GM19455 (cell line): ENCODE data around the gene BAD.
"Not testable (repeated sequence)": the region's sequence is repeated elsewhere in the genome, so short reads cannot be mapped to it uniquely, and the experiment has no call there.

ENCODE experiments used
- ATAC-seq: cut with Tn5 transposase; IDR thresholded peaks from one replicate; pipeline ENCODE4 v1.9.1; 2021; ENCODE audit not compliant: unreplicated experiment

BAD gene

GRCh38 chr11:64315667-64316526 is 31.4 kb upstream of the BAD start:
- not testable (repeated sequence) for ATAC-seq

DNA sequence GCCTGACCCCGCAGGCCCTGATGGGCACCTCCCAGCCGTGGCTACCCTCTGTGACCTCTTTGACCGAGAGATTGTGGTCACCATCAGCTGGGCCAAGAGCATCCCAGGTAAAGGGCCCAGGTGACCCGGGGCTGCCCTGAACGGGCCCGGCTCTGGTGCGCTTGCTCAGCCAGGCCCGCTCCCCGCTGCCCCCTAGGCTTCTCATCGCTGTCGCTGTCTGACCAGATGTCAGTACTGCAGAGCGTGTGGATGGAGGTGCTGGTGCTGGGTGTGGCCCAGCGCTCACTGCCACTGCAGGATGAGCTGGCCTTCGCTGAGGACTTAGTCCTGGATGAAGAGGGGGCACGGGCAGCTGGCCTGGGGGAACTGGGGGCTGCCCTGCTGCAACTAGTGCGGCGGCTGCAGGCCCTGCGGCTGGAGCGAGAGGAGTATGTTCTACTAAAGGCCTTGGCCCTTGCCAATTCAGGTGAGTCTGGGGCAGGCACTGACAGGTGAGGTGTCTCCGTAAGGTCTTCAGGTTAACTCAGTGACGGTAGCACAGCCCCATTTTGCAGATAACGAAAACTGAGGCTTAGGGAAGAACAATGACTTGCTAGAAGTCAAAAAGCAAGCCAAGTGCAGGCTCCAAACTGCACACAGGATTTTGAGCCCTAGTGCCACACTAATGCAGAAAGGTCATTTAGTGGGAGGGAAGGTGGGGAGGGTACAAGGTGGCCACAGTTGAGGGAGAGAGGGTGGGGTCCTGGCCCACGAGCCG is 30.5 kb upstream of the BAD start:
- no peak for ATAC-seq

DNA sequence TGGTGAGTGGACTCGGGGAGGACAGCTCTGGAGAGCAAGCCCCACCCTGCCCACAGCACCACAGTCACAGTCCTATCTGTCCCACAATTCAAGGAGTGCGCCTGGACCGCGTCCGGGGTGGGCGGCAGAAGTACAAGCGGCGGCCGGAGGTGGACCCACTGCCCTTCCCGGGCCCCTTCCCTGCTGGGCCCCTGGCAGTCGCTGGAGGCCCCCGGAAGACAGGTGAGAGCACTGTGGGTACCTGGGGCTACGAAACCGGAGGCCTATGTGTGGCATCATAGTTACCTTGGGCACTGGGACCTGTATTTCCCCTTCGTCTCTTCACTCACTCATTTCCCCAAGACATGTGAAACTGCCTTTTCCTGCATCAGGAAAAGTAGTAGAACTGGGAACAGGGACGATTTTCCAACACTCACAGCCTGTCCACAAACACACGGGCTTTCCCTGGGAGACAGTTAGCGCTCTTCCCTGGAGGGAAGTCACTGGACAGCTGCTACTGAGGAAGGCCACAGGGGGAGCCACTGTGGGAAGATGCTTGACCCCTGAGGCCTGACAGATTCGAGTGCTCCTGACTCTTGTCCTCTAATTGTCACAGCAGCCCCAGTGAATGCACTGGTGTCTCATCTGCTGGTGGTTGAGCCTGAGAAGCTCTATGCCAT is 29.8 kb upstream of the BAD start:
- no peak for ATAC-seq

GRCh38 chr11:64313491-64314145 is 29.2 kb upstream of the BAD start:
- no peak for ATAC-seq

DNA sequence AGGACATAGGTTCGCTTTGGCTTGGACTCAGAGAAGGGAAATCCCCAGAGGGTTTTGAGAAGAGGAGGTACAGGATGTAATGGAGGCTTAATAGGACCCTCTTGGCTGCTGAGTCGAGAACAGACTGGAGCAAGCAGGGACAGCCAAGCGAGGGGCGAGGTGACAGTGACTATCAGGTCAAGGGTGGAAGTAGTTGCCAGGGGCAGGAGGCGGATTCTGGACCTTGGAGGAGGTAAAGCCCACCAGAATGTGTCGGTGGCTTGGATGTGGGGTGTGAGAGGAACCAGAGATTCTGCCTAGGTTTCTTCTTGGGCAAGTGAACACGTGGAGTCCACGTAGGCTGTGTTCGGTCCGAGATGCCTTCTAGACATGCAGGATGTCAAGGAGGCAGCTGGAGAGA is 28.5 kb upstream of the BAD start:
- no peak for ATAC-seq

DNA sequence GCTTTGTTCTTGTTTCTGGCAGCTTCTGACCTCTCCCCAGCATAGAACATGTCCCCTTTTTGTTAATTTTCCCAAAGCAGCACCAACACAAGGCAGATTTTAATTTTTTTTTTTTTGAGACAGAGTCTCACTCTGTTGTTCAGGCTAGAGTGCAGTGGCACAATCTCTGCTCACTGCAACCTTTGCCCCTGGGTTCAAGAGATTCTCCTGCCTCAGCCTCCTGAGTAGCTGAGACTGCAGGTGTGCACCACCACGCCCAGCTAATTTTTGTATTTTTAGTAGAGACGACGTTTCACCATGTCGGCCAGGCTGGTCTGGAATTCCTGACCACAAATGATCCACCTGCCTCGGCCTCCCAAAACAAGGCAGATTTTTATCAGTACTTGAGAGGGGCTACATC is 23.3 kb upstream of the BAD start:
- not testable (repeated sequence) for ATAC-seq

- no peak for ATAC-seq
Observed at GRCh38 chr11:64306876-64307622, 22.6 kb upstream of the BAD start.

DNA sequence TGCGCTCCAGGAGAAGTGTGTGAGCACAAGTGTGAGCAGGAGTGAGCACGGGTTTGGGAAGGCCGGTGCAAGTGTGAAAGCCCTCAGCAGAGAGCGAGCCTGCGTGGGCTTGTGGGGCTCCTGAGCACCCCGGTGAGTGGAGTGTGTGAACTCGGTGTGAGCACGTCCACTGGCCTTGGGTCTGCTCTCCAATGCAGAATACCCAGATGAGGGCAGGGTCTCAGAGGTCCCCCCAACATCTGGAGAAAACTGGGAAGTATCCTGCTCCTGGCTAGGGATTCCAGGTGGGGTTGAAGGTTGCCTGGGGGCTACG is 22.1 kb upstream of the BAD start:
- no peak for ATAC-seq

DNA sequence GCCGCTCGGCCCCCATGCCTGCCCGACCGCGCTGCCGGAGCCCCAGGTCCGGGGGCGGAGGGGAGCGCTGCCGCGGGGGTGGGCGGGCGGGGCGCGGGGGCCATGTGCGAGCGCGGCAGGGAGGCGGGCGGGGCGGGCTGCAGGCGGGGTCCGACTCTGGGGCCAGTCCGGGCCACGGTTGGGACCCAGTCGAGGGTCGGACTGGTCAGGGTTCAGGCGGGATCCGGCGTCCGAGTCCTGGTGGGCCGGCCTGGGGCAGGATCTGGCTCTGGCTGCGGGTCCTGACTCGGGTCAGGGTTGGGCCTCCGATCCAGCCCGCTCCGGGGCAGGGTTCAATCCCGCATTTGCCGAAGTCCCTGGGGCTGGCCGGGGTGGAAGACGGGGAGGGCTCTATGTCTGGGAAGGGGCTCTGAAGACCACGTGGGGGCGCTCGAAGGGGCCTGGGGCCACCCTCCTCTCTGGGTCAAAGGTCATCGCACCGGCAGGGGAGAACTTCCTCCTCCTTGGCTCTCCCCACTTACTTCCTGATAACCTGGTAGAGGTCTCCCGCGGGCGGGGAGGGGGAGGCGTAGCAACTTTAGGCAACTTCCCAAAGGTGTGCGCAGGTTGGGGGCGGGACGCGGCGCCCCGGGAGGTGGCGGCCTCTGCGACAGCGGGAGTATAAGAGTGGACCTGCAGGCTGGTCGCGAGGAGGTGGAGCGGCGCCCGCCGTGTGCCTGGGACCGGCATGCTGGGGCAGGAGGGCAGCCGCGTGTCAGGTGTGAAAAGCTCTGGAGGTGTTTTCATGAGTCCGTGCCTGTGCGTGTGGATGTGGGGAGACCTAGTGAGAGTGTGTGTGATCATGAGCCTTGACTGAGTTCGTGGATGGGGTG is 21.5 kb upstream of the BAD start:
- peak; percentile 32 for ATAC-seq

- ATAC-seq, result peak; percentile 60
Observed at GRCh38 chr11:64305075-64305690, 20.7 kb upstream of the BAD start, which contains the start of gene ESRRA. Gene ESRRA (plus strand): TSS chr11:64305524. CDS start chr11:64307180, 1,656 bp downstream.

- peak; percentile 25 for ATAC-seq
Observed at GRCh38 chr11:64304316-64305072, 20.0 kb upstream of the BAD start.

DNA sequence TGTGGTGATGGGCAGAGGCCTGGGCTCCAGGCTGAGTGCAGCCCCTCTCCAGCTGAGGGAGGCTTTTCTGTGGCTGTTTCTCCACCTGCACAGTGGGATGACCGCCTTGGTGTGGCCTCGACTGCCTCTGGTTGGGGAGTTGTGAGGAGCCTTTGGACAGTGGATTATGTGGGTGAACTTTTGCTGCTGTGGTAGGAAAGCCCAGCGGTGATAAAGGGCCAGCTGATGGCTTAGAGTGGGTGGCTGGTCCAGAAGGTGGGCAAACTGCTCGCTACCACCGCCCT is 19.5 kb upstream of the BAD start:
- no peak for ATAC-seq

DNA sequence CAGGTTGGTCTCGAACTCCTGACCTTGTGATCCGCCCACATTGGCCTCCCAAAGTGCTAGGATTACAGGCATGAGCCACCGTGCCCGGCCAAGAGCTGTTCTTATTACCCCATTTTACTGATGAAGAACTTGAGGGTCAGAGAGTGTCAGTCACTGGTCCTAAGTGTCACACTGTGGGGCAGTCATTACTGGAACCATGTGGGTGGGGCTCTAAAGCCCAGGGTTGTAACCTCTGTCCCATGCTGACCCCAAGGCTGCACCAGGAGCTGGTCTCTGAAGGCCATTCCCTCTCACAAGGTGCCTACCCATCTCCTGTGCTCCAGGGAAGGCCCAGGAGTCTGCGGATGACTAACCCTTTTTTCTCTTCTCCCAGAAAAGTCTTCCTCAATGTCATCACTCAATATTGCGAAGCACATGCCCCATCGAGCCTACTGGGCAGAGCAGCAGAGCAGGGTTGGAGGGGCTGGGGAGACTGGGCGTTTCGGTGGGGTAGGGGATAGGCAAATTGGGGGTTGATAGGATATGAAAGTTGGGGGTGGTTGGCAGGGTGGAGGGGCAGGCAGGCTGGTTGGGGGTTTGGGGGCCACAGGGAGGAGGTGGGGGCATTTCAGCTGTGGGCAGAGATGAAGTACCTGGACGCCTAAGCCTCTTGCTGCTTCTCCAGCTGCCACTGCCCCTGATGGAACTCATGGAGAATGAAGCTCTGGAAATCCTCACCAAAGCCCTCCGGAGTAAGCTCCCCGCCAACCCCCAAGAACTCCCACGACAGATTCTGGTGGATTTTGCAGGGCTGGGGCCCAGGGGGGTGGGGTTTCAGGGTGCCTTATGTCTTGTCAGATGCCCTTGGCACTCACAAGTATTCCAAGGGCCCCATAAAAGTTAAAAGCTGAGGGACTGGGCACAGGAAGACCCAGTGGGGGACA is 18.9 kb upstream of the BAD start:
- ATAC-seq, result no peak

DNA sequence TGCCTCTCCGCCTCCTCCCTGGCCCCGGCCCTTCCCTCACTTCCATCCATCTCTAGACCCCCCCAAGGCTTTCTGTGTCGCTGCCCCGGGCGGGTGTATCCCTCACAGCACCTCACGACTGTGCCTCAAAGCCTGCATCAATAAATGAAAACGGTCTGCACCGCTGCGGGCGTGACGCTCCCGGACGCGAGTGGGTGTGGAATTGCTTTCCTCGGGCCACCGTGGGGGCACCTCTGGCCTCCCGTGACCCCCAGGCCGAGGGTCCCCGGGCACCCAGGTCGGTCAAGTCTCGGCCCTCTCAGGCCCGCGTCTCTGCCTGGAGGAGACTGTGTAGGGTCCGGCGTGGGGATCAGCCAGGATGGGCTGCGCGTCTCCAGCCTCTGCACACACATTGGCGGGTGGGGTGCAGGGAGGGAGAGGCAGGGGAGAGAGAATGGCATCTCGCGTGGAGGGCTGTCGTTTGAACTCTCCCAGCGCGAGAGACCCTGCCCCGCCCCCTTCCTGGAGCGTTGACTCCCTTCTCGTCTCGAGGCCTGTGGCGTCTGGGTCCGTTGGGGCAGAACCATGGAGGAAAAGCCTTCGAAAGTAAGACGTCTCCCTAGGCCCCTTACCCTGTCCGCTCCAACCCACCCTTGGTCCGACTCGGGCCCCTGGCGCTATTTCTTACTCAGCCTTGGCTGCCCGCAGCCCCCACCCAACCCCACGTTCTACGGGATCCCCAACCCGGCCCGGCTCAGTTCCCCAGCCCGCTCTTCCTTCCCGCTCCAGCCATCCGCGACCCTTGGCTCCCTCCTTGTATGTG is 15.6 kb upstream of the BAD start, which contains the start of gene CATSPERZ:
CATSPERZ (plus strand) TSS at position 512 of the 802 bp plus-strand sequence; CDS start at position 565, 53 bp downstream.
- no peak for ATAC-seq

GRCh38 chr11:64298966-64299846 is 14.7 kb upstream of the BAD start:
- ATAC-seq, result no peak
